ENCODE data around the gene NTRK1. TPM values are rescaled to one million over a fixed set of nuclear protein-coding genes. Genes with fewer than 3 reads are reported as not detected.

The NTRK1 gene
- total RNA-seq, 1 donor from 2014 or later = 0.23 TPM

DNA sequence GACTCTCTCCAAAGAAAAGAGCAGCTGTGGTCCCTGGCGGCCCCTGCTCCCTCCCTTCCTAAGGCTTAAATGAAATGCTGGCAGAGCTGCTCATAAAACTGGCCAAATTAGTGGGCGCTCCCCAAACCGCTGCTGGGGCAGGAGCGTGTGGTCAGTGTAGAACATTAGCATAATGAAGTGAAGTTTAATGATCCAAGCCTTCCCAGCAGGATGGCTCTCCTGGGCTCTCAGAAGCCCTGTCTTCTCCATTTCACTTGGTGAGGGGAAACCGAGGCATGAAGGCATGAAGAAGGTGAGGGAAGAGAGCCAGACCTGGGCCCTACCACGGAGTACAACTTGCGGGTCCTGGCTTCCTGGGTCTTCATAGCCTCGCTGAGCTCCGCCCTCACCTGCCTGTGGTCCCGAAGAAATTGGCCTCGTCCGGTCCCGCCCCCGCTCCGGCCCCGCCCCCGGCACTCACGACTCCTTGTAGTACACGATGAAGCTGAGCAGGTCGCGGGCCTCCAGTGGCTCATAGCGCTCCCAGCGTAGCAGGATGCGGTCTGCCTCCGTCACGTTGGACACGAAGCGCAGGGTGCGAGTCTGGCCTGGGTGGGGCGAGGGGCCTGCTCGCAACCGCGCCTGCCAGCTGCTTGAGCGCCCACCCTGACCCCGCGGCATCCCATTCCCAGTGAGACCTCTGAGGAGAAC is 12.1 kb upstream of the NTRK1 start:
- Mint-ChIP-seq H3K27ac (ENCODE audit: unreplicated experiment) (no peak overlapping the region), H3K27me3 (ENCODE audit: unreplicated experiment) (peaks cover 42% of the 10 kb centered on the region), H3K36me3 (ENCODE audit: low read depth, unreplicated experiment) (no peaks in the 10 kb centered on the region), H3K4me1 (ENCODE audit: unreplicated experiment) (peaks cover 13% of the 10 kb centered on the region), H3K9me3 (ENCODE audit: unreplicated experiment) (no peaks in the 10 kb centered on the region), H3K4me3 (ENCODE audit: unreplicated experiment) (no peak overlapping the region)
- TF ChIP-seq, protein P1, sequence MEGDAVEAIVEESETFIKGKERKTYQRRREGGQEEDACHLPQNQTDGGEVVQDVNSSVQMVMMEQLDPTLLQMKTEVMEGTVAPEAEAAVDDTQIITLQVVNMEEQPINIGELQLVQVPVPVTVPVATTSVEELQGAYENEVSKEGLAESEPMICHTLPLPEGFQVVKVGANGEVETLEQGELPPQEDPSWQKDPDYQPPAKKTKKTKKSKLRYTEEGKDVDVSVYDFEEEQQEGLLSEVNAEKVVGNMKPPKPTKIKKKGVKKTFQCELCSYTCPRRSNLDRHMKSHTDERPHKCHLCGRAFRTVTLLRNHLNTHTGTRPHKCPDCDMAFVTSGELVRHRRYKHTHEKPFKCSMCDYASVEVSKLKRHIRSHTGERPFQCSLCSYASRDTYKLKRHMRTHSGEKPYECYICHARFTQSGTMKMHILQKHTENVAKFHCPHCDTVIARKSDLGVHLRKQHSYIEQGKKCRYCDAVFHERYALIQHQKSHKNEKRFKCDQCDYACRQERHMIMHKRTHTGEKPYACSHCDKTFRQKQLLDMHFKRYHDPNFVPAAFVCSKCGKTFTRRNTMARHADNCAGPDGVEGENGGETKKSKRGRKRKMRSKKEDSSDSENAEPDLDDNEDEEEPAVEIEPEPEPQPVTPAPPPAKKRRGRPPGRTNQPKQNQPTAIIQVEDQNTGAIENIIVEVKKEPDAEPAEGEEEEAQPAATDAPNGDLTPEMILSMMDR (IDR thresholded peaks at IDR 0.05; ENCODE audit: unreplicated experiment) = no peak
- DNase-seq (ENCODE audit: low spot score) = no peak

DNA sequence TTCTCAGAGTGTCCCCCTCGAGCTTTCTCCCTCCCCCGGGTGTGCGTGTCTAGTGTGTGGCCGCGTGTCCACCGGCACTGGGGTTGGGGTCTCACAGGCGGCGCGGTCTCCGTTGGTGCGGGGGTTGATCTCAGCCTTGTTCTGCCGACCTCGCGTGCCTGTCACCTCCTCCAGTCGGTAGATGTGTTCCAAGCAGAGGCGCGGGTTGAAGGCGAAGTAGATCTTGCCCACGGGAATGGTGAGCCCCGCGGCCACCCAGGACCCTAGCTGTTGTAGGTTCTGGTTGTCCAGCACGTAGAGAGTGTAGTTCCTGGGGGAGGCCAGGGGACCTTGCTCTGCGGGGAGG is 11.5 kb upstream of the NTRK1 start:
- Mint-ChIP-seq H3K9me3 (ENCODE audit: unreplicated experiment) (no peaks in the 10 kb centered on the region), H3K4me3 (ENCODE audit: unreplicated experiment) (no peak overlapping the region), H3K4me1 (ENCODE audit: unreplicated experiment) (peaks cover 10% of the 10 kb centered on the region), H3K27ac (ENCODE audit: unreplicated experiment) (no peak overlapping the region), H3K27me3 (ENCODE audit: unreplicated experiment) (peaks cover 39% of the 10 kb centered on the region), H3K36me3 (ENCODE audit: low read depth, unreplicated experiment) (no peaks in the 10 kb centered on the region)
- TF ChIP-seq, protein P1 (IDR thresholded peaks at IDR 0.05; ENCODE audit: unreplicated experiment) = no peak
- DNase-seq (ENCODE audit: low spot score) = no peak

DNA sequence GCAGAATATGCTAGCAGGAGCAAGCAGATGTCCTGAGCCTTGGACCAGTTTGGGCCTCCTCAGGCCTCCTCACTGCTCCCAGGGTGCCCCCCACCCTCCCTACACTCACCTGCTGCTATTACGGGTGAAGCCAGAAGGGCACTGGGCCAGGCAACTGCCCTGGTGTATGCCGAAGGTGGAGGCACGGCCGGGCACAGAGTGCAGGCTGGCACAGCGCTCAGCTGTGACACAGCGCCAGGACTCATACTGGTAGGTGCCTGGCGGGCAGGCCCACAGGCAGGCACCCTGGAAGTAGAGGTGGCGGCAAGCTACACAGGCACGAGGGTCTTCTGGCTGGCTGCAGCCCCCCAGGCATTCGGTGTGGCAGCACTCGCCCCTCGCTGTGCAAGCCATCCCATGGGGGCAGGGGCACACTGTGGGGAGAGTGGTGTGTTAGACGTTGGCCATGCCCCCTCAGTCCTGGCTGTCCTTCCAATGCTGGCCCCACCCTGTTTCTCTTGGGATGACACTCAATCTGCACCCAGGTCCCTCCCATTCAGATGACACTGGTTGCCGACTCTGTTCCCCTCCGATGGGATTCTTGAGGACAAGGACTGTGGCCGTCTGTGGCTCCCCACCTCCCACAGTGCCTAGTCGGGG is 8.8 kb upstream of the NTRK1 start:
- no peak for DNase-seq (ENCODE audit: low spot score)
- no peak overlapping the region for H3K4me3 Mint-ChIP-seq (ENCODE audit: unreplicated experiment)
- peaks cover 28% of the 10 kb centered on the region for H3K27me3 Mint-ChIP-seq (ENCODE audit: unreplicated experiment)

DNA sequence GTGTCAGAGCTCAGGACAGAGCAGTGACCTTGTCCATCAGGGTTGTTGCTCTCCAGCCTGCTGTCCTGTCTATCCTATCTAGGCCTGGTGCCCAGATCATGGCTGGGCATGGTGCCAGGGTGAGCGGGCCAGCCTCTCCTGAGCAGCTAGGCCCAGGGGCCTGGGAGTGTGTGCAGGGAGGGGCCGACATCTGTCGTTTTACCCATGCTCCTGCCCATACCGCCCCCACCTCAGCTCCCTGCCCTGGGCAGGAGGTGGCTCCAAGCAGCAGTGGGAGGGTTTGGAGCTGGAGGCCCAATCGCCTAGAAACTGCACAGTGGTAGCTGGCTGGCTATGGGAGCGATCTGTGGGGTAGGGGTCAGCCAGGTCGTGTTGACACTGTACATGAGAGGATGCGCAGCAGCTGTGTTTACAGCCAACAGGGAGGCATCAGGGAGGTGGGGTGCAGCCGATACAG is 8.2 kb upstream of the NTRK1 start:
- Mint-ChIP-seq H3K36me3 (ENCODE audit: low read depth, unreplicated experiment) (no peaks in the 10 kb centered on the region), H3K27me3 (ENCODE audit: unreplicated experiment) (peaks cover 33% of the 10 kb centered on the region), H3K27ac (ENCODE audit: unreplicated experiment) (no peak overlapping the region), H3K4me3 (ENCODE audit: unreplicated experiment) (no peak overlapping the region), H3K9me3 (ENCODE audit: unreplicated experiment) (no peaks in the 10 kb centered on the region), H3K4me1 (ENCODE audit: unreplicated experiment) (peaks cover 8% of the 10 kb centered on the region)
- TF ChIP-seq, protein P1 (IDR thresholded peaks at IDR 0.05; ENCODE audit: unreplicated experiment) = no peak
- no peak for DNase-seq (ENCODE audit: low spot score)

More for the DNA sequence above, 8.8 kb upstream of the NTRK1 start:
- Mint-ChIP-seq H3K27ac (ENCODE audit: unreplicated experiment) (no peak overlapping the region), H3K9me3 (ENCODE audit: unreplicated experiment) (no peaks in the 10 kb centered on the region), H3K36me3 (ENCODE audit: low read depth, unreplicated experiment) (no peaks in the 10 kb centered on the region), H3K4me1 (ENCODE audit: unreplicated experiment) (peaks cover 8% of the 10 kb centered on the region)
- TF ChIP-seq, protein P1 (IDR thresholded peaks at IDR 0.05; ENCODE audit: unreplicated experiment) = no peak

DNA sequence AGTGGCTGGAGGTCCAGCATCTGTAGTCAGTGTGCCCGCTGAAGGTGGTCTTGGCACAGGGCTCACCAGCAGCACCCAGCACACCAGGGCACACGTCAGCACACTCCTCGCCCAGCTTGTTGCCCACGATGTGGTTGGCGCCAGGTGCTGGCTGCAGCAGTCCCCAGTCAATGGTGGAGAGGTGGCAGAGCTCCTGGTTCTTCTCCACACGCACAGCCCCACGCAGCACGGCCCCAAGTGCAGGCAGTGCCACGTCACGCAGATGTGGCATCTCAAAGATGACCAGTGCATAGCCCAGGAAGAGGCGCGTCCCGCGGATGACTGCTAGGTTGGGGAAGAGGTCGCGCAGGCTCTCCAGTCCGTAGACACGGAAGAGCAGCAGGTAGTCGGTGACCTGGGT is 6.9 kb upstream of the NTRK1 start:
- no peak overlapping the region for H3K27ac Mint-ChIP-seq (ENCODE audit: unreplicated experiment)
- peaks cover 7% of the 10 kb centered on the region for H3K4me1 Mint-ChIP-seq (ENCODE audit: unreplicated experiment)
- TF ChIP-seq, protein P1 (IDR thresholded peaks at IDR 0.05; ENCODE audit: unreplicated experiment) = no peak
- DNase-seq (ENCODE audit: low spot score) = no peak
- H3K27me3 Mint-ChIP-seq (ENCODE audit: unreplicated experiment) = peaks cover 36% of the 10 kb centered on the region
- H3K4me3 Mint-ChIP-seq (ENCODE audit: unreplicated experiment) = no peak overlapping the region
- H3K36me3 Mint-ChIP-seq (ENCODE audit: low read depth, unreplicated experiment) = no peaks in the 10 kb centered on the region
- no peaks in the 10 kb centered on the region for H3K9me3 Mint-ChIP-seq (ENCODE audit: unreplicated experiment)

Data from endothelial cell (in vitro differentiated cells).